NT2/D1 (cell line): ENCODE measurements around the gene GOLGA5.

Source experiments
- YY1 ChIP-seq: IDR thresholded peaks from 2 replicates; pipeline ENCODE4 v1.6.1; 2011; ENCODE audit not compliant: insufficient read length, insufficient read depth
- ZNF274 ChIP-seq: IDR thresholded peaks from 2 replicates; pipeline ENCODE4 v1.6.1; 2011; ENCODE audit warnings: mild to moderate bottlenecking, low read depth, low read length

- no peak for TF ChIP-seq ZNF274
- TF ChIP-seq YY1: no peak
Measured at GRCh38 chr14:92792885-92793284, 1.2 kb upstream of the GOLGA5 start.
